DND-41 (cell line): ENCODE data around the gene GATAD2B.
"Not testable (repeated sequence)": the region's sequence is repeated elsewhere in the genome, so short reads cannot be mapped to it uniquely, and the experiment has no call there.

Experiments
- CTCF ChIP-seq: IDR thresholded peaks from 2 replicates; pipeline ENCODE4 v1.5.1; 2012; ENCODE audit warnings: borderline replicate concordance, low read length, moderate library complexity, mild to moderate bottlenecking; ENCODE audit not compliant: poor library complexity, severe bottlenecking; ENCODE audit errors: extremely low read depth
- EZH2 ChIP-seq: IDR thresholded peaks from 3 replicates; pipeline ENCODE4 v1.6.1; 2012; ENCODE audit warnings: borderline replicate concordance, low read depth, mild to moderate bottlenecking, moderate library complexity, low read length, inconsistent platforms; ENCODE audit not compliant: severe bottlenecking

GRCh38 chr1:153833968-153834367, 88.8 kb downstream of the GATAD2B start:
- TF ChIP-seq CTCF, EZH2: not testable (repeated sequence)
